GM18519 (cell line): ENCODE results near the gene DHX58.

ENCODE experiments used
- ATAC-seq: cut with Tn5 transposase; IDR thresholded peaks from one replicate; pipeline ENCODE4 v1.9.1; 2021; ENCODE audit warnings: mild to moderate bottlenecking, moderate library complexity; ENCODE audit not compliant: unreplicated experiment, low FRiP score

DHX58 gene

DNA sequence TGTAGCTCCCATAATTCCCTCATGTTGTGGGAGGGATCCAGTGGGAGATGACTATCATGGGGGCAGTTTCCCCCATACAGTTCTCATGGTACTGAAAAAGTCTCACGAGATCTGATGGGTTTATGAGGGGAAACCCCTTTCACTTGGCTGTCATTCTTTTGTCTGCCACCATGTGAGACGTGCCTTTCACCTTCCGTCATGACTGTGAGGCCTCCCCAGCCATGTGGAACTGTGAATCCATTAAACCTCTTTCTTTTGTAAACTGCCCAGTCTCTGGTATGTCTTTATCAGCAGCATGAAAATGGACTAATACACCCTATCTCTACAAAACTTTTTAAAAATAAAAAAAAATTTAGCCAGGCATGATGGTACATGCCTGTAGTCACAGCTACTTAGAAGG, 55.9 kb downstream of the DHX58 start:
- ATAC-seq = no peak

DNA sequence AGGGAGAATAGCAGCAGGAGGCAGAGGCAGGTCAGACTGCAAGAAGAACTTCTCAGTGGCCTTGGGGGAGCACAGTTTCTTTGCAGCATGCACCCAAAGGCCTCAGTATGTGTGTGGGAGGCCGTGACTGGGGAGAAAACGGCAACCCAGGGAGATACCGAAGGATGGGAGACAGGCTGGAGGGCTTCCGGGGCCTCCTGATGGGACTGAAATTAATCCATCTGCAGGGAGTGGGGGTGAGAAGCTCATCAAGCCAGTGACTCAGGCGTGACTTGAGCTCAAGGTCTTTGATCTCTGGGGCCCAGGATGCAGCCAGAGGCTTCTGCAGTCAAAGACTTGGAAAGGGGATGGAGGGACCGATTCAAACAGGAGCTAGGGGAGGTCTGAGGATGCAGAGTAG, 57.0 kb downstream of the DHX58 start:
- ATAC-seq = no peak

DNA sequence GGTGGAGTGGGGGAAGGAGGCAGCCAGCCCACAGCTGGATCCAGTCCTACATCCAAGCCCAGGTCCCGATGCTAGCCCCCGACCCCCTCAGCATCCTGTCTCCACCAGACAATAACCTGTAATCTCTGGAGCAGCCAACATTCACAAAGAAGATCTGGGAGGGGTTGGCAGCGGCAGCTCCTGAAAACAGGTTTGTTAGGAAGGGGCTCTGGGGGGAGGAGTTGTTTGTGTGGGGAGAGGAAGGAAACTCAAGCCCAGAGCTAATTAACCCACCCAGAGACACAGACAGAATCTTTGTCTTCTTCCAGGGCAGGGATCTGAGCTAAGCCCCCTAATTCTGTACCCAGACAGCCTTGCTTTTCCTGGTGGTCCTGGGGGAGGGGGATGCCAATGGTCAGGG, 57.5 kb downstream of the DHX58 start:
- no peak for ATAC-seq

DNA sequence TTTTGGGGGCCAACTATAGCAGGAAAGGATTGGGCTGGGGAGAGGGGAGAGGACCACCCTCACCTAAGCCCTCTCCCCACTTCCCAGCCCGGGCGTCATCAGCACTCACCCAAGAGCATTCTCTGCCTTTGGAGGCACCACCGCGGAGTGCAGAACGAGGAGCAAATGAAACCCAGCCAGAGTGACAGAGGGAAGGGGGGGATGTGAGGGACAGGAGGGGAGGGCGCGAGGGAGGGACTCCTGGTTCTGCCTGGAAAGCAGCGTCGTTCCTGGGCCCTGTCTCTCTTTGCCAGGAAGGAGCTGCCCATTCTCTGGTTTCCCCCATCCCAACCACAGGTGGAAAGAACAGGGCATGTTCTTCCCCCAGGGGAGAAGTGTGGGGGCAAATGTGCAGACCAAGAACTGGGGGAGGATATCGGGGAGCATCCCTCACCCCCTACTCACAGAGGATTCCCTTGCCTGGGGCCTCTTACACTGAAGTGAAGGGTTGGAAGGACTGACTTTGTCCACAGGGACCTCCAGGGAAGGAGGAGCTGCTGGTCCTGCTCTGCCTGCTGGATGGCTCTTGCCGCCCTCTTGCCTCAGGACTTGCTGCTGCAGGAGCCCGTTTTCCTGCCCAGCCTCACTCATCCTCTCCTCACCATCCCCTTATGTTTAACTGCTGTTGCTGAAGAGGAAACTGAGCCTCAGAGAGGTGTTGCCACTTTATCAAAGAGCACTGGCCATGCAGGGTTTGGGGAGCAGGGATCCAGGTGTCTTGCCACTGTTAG, 58.6 kb downstream of the DHX58 start:
- no peak for ATAC-seq

DNA sequence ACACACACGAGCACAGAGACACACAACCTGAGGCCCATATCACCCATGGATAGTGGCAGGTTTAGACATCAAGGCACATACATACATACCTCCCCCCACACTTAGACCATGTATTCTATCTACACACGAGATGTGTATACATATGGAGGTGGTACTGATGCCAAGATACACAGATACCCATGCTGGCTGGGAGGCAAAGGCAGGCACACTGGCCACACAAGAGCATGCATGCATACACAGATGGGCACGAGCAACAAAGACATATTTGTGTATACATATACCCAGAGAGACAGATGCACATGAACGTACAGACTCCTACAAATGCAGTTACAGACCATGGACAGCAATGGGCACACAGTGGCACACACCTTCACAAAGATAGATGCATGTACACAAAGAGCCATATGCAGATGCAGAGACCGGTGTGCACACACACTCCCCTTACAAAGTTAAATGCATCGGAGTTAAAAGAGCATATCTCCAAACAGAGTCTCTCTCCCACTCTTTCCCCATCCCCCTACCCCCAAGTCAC, 60.1 kb downstream of the DHX58 start:
- no peak for ATAC-seq

DNA sequence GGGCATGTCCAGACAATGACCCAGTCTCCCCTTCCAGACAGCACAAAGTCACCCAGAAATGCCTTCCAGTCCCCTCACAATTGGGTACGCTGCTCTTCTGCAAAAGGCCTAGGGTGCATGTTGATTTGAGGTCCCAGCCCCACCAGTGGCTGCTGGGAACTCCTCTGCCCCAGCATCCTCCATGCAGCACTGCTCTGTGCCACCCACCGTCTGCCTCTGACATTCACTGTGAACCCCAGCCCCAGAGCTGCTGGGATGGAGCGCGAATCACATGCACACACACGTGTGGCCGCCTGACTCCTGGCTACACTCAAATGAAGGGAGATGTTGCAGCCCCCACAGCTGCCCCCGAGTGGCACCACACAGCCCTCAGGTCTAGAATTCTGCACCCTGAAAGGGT, 60.9 kb downstream of the DHX58 start:
- ATAC-seq = no peak
